ENCODE measurements around the gene MINDY4.

DNA sequence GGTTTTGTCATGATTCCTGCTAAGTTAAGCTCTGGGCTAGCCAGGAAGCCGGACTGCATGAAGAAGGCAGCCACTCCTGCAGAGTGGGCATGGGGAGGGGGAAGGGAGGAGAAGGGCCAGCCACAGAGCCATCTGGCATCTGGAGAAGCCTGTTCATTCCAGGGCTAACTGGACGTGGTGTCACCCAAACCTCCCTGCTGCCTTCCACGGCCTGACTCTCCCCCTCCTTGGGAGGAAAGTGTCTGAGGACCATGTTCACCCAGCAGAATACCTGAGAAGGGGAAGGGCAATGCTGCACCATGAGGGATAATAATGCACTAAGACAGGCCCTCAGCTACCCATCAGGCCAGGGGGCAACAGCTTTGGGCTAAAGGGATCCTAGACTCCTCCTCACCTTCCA is 155.8 kb downstream of the MINDY4 start:
- TF ChIP-seq, protein P1, sequence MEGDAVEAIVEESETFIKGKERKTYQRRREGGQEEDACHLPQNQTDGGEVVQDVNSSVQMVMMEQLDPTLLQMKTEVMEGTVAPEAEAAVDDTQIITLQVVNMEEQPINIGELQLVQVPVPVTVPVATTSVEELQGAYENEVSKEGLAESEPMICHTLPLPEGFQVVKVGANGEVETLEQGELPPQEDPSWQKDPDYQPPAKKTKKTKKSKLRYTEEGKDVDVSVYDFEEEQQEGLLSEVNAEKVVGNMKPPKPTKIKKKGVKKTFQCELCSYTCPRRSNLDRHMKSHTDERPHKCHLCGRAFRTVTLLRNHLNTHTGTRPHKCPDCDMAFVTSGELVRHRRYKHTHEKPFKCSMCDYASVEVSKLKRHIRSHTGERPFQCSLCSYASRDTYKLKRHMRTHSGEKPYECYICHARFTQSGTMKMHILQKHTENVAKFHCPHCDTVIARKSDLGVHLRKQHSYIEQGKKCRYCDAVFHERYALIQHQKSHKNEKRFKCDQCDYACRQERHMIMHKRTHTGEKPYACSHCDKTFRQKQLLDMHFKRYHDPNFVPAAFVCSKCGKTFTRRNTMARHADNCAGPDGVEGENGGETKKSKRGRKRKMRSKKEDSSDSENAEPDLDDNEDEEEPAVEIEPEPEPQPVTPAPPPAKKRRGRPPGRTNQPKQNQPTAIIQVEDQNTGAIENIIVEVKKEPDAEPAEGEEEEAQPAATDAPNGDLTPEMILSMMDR (IDR thresholded peaks at IDR 0.05; ENCODE audit: low read depth, low read length, poor library complexity, severe bottlenecking): no peak
- TF ChIP-seq EZH2phosphoT487 (IDR thresholded peaks at IDR 0.05; ENCODE audit: borderline replicate concordance, low read length): no peak
